HEK293 (cell line): ENCODE data around the gene GABBR2.
A peak's percentile ranks its signal among the peaks of the same experiment; 100 is the strongest.

Experiments
- BCL11A ChIP-seq: fragments of 450-650 bp; formaldehyde crosslinking; IDR thresholded peaks from 2 replicates; pipeline ENCODE4 v1.5.1; 2016; ENCODE audit warnings: low read depth, missing biosample characterization, missing genetic modification characterization
- BCL6B ChIP-seq: fragments of 450-650 bp; formaldehyde crosslinking; IDR thresholded peaks from 2 replicates; pipeline ENCODE4 v1.5.1; 2017; ENCODE audit warnings: missing biosample characterization, missing genetic modification characterization
- GFI1B ChIP-seq: fragments of 450-650 bp; formaldehyde crosslinking; IDR thresholded peaks from 2 replicates; pipeline ENCODE4 v1.5.1; 2016; ENCODE audit warnings: missing biosample characterization, missing genetic modification characterization
- GLIS1 ChIP-seq: fragments of 450-650 bp; formaldehyde crosslinking; IDR thresholded peaks from 2 replicates; pipeline ENCODE4 v1.5.1; 2016; ENCODE audit warnings: missing biosample characterization, missing genetic modification characterization
- PRDM1 ChIP-seq: fragments of 450-650 bp; formaldehyde crosslinking; IDR thresholded peaks from 2 replicates; pipeline ENCODE4; 2016; ENCODE audit warnings: missing biosample characterization, missing genetic modification characterization
- RBAK ChIP-seq: fragments of 450-650 bp; formaldehyde crosslinking; IDR thresholded peaks from 2 replicates; pipeline ENCODE4 v1.5.1; 2016; ENCODE audit warnings: missing biosample characterization, missing genetic modification characterization
- SCRT1 ChIP-seq: fragments of 450-650 bp; formaldehyde crosslinking; IDR thresholded peaks from 2 replicates; pipeline ENCODE4 v1.5.1; 2016; ENCODE audit warnings: missing biosample characterization, missing genetic modification characterization, borderline replicate concordance
- ZBTB21 ChIP-seq: fragments of 450-650 bp; formaldehyde crosslinking; IDR thresholded peaks from 2 replicates; pipeline ENCODE4 v1.5.1; 2017; ENCODE audit warnings: missing biosample characterization, missing genetic modification characterization
- ZFP69B ChIP-seq: fragments of 450-650 bp; formaldehyde crosslinking; IDR thresholded peaks from 2 replicates; pipeline ENCODE4 v1.5.1; 2016; ENCODE audit warnings: missing biosample characterization, missing genetic modification characterization
- ZNF121 ChIP-seq: fragments of 450-650 bp; formaldehyde crosslinking; IDR thresholded peaks from 2 replicates; pipeline ENCODE4 v1.5.1; 2016; ENCODE audit warnings: missing biosample characterization, missing genetic modification characterization
- ZNF155 ChIP-seq: fragments of 450-650 bp; formaldehyde crosslinking; IDR thresholded peaks from 2 replicates; pipeline ENCODE4 v1.5.1; 2016; ENCODE audit warnings: missing biosample characterization, missing genetic modification characterization
- ZNF23 ChIP-seq: fragments of 450-650 bp; formaldehyde crosslinking; IDR thresholded peaks from 2 replicates; pipeline ENCODE4 v1.5.1; 2016; ENCODE audit warnings: missing biosample characterization, missing genetic modification characterization, borderline replicate concordance
- ZNF280D ChIP-seq: fragments of 450-650 bp; formaldehyde crosslinking; IDR thresholded peaks from 2 replicates; pipeline ENCODE4 v1.5.1; 2016; ENCODE audit warnings: missing biosample characterization, missing genetic modification characterization
- ZNF335 ChIP-seq: fragments of 450-650 bp; formaldehyde crosslinking; conservative IDR thresholded peaks from 2 replicates; pipeline ENCODE4 v1.5.1; 2016; ENCODE audit warnings: missing biosample characterization, missing genetic modification characterization
- ZNF416 ChIP-seq: fragments of 450-650 bp; formaldehyde crosslinking; IDR thresholded peaks from 2 replicates; pipeline ENCODE4 v1.5.1; 2016; ENCODE audit warnings: missing biosample characterization, missing genetic modification characterization
- ZNF510 ChIP-seq: fragments of 450-650 bp; formaldehyde crosslinking; IDR thresholded peaks from 2 replicates; pipeline ENCODE4 v1.5.1; 2018; ENCODE audit warnings: mild to moderate bottlenecking, missing genetic modification characterization, missing biosample characterization; ENCODE audit not compliant: insufficient replicate concordance
- ZNF561 ChIP-seq: fragments of 450-650 bp; IDR thresholded peaks from 2 replicates; pipeline ENCODE4 v1.5.1; 2018; ENCODE audit warnings: missing biosample characterization, missing genetic modification characterization, borderline replicate concordance
- ZNF626 ChIP-seq: fragments of 450-650 bp; sonication (Bioruptor Pico); formaldehyde crosslinking; IDR thresholded peaks from 2 replicates; pipeline ENCODE4 v1.5.1; 2018; ENCODE audit warnings: missing biosample characterization, missing genetic modification characterization, inconsistent platforms
- ZNF654 ChIP-seq: fragments of 450-650 bp; formaldehyde crosslinking; IDR thresholded peaks from 2 replicates; pipeline ENCODE4 v1.5.1; 2016; ENCODE audit warnings: low read depth, missing biosample characterization, missing genetic modification characterization
- ZNF658 ChIP-seq: fragments of 450-650 bp; formaldehyde crosslinking; IDR thresholded peaks from 2 replicates; pipeline ENCODE4; 2016; ENCODE audit warnings: missing biosample characterization, missing genetic modification characterization
- ZNF792 ChIP-seq: fragments of 450-650 bp; formaldehyde crosslinking; IDR thresholded peaks from 2 replicates; pipeline ENCODE4 v1.5.1; 2016; ENCODE audit warnings: missing biosample characterization, missing genetic modification characterization
- ZSCAN23 ChIP-seq: fragments of 450-650 bp; formaldehyde crosslinking; IDR thresholded peaks from 2 replicates; pipeline ENCODE4 v1.5.1; 2016; ENCODE audit warnings: missing biosample characterization, missing genetic modification characterization
- TF ChIP-seq, protein P1 (sequence below): fragments of 450-650 bp; formaldehyde crosslinking; IDR thresholded peaks from 2 replicates; pipeline ENCODE4 v1.5.1; 2016; ENCODE audit warnings: missing biosample characterization, missing genetic modification characterization
- TF ChIP-seq, protein P2 (sequence below): fragments of 450-650 bp; formaldehyde crosslinking; IDR thresholded peaks from 2 replicates; pipeline ENCODE4 v1.5.1; 2016; ENCODE audit warnings: missing biosample characterization, missing genetic modification characterization, low read depth
- TF ChIP-seq, protein P3 (sequence below): fragments of 450-650 bp; formaldehyde crosslinking; IDR thresholded peaks from 2 replicates; pipeline ENCODE4 v1.5.1; 2016; ENCODE audit warnings: missing biosample characterization, missing genetic modification characterization

GABBR2 gene

GRCh38 chr9:98280574-98280973 lies 428.2 kb downstream of the GABBR2 start (continued):
- TF ChIP-seq ZNF280D (tag by site-specific recombination) (no peak), BCL6B (tag by site-specific recombination) (no peak), ZNF510 (tag by site-specific recombination) (no peak), PRDM1 (tag by site-specific recombination) (no peak), ZNF792 (tag by site-specific recombination) (no peak), ZNF626 (no peak), RBAK (tag by site-specific recombination) (no peak), ZNF23 (no peak), ZNF335 (tag by site-specific recombination) (0 out of 2 replicates have a peak, but pooled peaks have one; percentile 40), ZFP69B (tag by site-specific recombination) (0 out of 2 replicates have a peak, but pooled peaks have one; percentile 66), ZNF416 (tag by site-specific recombination) (no peak), ZNF561 (tag by site-specific recombination) (peak; percentile 50; the same call in 1 of the 2 replicates), ZNF654 (tag by site-specific recombination) (no peak), ZBTB21 (tag by site-specific recombination) (no peak), ZNF658 (tag by site-specific recombination) (no peak), ZSCAN23 (tag by site-specific recombination) (no peak), GFI1B (tag by site-specific recombination) (peak; percentile 76), GLIS1 (peak; percentile 86), BCL11A (tag by site-specific recombination) (no peak), ZNF155 (tag by site-specific recombination) (no peak), ZNF121 (peak; percentile 65), SCRT1 (tag by site-specific recombination) (no peak)
- TF ChIP-seq, protein P1, sequence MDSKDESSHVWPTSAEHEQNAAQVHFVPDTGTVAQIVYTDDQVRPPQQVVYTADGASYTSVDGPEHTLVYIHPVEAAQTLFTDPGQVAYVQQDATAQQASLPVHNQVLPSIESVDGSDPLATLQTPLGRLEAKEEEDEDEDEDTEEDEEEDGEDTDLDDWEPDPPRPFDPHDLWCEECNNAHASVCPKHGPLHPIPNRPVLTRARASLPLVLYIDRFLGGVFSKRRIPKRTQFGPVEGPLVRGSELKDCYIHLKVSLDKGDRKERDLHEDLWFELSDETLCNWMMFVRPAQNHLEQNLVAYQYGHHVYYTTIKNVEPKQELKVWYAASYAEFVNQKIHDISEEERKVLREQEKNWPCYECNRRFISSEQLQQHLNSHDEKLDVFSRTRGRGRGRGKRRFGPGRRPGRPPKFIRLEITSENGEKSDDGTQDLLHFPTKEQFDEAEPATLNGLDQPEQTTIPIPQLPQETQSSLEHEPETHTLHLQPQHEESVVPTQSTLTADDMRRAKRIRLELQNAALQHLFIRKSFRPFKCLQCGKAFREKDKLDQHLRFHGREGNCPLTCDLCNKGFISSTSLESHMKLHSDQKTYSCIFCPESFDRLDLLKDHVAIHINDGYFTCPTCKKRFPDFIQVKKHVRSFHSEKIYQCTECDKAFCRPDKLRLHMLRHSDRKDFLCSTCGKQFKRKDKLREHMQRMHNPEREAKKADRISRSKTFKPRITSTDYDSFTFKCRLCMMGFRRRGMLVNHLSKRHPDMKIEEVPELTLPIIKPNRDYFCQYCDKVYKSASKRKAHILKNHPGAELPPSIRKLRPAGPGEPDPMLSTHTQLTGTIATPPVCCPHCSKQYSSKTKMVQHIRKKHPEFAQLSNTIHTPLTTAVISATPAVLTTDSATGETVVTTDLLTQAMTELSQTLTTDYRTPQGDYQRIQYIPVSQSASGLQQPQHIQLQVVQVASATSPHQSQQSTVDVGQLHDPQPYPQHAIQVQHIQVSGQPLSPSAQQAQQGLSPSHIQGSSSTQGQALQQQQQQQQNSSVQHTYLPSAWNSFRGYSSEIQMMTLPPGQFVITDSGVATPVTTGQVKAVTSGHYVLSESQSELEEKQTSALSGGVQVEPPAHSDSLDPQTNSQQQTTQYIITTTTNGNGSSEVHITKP (tag by site-specific recombination), result no peak
- TF ChIP-seq, protein P2, sequence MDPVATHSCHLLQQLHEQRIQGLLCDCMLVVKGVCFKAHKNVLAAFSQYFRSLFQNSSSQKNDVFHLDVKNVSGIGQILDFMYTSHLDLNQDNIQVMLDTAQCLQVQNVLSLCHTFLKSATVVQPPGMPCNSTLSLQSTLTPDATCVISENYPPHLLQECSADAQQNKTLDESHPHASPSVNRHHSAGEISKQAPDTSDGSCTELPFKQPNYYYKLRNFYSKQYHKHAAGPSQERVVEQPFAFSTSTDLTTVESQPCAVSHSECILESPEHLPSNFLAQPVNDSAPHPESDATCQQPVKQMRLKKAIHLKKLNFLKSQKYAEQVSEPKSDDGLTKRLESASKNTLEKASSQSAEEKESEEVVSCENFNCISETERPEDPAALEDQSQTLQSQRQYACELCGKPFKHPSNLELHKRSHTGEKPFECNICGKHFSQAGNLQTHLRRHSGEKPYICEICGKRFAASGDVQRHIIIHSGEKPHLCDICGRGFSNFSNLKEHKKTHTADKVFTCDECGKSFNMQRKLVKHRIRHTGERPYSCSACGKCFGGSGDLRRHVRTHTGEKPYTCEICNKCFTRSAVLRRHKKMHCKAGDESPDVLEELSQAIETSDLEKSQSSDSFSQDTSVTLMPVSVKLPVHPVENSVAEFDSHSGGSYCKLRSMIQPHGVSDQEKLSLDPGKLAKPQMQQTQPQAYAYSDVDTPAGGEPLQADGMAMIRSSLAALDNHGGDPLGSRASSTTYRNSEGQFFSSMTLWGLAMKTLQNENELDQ (tag by site-specific recombination), result no peak
- TF ChIP-seq, protein P3, sequence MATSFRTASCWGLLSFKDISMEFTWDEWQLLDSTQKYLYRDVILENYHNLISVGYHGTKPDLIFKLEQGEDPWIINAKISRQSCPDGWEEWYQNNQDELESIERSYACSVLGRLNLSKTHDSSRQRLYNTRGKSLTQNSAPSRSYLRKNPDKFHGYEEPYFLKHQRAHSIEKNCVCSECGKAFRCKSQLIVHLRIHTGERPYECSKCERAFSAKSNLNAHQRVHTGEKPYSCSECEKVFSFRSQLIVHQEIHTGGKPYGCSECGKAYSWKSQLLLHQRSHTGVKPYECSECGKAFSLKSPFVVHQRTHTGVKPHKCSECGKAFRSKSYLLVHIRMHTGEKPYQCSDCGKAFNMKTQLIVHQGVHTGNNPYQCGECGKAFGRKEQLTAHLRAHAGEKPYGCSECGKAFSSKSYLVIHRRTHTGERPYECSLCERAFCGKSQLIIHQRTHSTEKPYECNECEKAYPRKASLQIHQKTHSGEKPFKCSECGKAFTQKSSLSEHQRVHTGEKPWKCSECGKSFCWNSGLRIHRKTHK (tag by site-specific recombination), result no peak
